Esophagus squamous epithelium (tissue), 4 donors: Measurements from ENCODE around the gene MOGAT1.

ENCODE experiments used
- CTCF ChIP-seq, 6 experiments: fragments of 450-650 bp in 4 of 6; fragments of 200-600 bp in 2 of 6; sonication (generic) in 2 of 6; IDR thresholded peaks; one replicate each; pipeline ENCODE4 v1.5.1; 2016 to 2019; ENCODE audit warnings: antibody characterized with exemption in 6 of 6, mild to moderate bottlenecking in 4 of 6, moderate library complexity in 4 of 6
- POLR2A ChIP-seq, 4 donors: fragments of 450-650 bp; IDR thresholded peaks; one replicate each; pipeline ENCODE4 v1.6.1; 2017; ENCODE audit warnings: antibody characterized with exemption in 4 of 4, mild to moderate bottlenecking in 4 of 4, moderate library complexity in 3 of 4

DNA sequence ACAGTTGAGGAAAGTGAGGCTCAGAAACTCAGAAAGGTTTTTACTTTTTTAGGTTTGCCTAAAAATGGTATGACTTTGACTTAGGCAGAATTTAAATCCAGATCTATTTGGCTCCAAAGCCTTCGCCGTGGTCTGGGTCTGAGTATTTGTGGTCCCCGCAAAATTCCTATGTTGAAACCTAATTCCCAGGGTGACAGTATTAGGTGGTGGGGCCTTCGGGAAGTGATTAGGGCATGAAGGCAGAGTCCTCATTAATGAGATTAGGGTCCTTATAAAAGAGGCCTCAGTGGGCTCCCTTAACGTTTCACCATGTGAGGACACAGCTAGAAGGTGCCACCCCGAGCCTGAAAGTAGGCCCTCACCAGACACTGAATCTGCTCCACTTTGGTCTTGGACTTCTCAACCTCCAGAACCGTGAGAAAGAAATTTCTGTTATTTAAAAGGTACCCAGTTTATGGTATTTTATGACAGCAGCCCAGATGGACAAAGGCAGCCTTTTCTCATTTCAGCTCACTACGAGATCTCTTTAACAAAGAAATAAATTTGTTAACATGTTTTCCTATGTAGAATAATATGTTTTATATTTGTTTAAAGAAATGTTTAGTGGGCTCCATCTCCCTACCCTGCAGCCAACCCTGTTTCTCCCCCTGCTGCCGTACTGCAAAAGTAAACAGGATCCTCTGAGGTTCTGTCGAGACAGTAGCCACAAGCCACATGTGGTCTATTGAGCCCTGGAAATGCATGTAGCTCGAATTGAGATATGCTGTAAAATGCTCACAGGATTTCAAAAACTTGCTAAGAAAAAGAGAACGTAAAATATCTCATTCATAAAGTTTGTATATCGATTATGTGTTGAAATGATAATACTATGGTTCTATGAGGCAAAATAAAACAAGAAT, 80.6 kb downstream of the MOGAT1 start:
- TF ChIP-seq CTCF (IDR thresholded peaks at IDR 0.05) = no peak
- TF ChIP-seq POLR2A (IDR thresholded peaks at IDR 0.05) = no peak
